DND-41 (cell line): ENCODE data around the gene TMEM204.

Experiments used
- EZH2 ChIP-seq: IDR thresholded peaks from 3 replicates; pipeline ENCODE4 v1.6.1; 2012; ENCODE audit warnings: borderline replicate concordance, low read depth, mild to moderate bottlenecking, moderate library complexity, low read length, inconsistent platforms; ENCODE audit not compliant: severe bottlenecking
- TF ChIP-seq, protein P1 (sequence below): IDR thresholded peaks from 2 replicates; pipeline ENCODE4 v1.5.1; 2012; ENCODE audit warnings: borderline replicate concordance, low read length, moderate library complexity, mild to moderate bottlenecking; ENCODE audit not compliant: poor library complexity, severe bottlenecking; ENCODE audit errors: extremely low read depth

DNA sequence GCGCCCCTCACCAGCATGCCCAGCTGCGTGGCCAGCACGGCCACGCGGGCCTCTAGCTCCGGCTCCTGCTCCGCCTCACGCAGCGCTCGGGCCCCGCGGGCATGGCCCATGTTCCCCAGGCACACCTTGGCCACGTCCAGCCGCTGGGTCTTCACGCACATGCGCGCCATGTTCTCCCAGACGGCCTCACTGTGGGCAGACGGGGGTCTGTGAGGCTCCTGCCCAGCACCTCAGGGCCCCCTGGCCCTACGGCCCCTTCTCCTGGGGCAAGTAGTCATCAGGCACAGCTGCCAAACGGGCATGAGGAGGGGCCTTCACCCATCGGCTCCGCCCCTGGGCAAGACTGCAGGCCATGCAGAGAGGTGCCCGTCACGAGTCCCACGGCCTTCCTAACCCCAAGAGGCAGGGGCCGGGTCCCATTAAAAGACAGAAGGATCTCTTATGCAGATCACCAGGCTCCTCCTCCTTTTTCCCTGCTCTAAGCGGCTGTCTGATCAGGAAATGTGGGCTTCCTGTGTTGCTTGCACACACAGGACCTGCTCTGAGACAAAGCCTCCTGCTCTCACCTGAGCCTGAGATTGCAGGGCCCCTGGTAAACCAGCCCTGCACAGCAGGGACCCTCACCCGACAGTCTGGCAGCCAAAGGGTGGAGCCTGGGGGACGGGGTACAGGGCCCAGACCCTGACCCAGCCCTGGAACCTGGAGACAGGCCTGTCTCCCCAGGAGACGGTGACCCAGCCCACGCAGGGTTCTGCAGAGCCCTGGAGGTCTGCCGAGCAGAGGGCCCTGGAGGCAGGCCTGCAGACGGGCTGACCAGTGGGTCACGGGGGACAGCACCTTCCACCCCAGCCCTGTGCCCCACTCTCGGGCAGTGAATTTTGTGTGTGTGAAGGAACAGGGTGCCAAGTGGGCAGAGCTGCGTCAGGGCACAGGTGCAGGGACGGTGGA is 6.6 kb upstream of the TMEM204 start:
- TF ChIP-seq, protein P1, sequence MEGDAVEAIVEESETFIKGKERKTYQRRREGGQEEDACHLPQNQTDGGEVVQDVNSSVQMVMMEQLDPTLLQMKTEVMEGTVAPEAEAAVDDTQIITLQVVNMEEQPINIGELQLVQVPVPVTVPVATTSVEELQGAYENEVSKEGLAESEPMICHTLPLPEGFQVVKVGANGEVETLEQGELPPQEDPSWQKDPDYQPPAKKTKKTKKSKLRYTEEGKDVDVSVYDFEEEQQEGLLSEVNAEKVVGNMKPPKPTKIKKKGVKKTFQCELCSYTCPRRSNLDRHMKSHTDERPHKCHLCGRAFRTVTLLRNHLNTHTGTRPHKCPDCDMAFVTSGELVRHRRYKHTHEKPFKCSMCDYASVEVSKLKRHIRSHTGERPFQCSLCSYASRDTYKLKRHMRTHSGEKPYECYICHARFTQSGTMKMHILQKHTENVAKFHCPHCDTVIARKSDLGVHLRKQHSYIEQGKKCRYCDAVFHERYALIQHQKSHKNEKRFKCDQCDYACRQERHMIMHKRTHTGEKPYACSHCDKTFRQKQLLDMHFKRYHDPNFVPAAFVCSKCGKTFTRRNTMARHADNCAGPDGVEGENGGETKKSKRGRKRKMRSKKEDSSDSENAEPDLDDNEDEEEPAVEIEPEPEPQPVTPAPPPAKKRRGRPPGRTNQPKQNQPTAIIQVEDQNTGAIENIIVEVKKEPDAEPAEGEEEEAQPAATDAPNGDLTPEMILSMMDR: no peak
- TF ChIP-seq EZH2: no peak
